ENCODE data around the gene MSRB3. TPM values are rescaled to one million over a fixed set of nuclear protein-coding genes. Genes with fewer than 3 reads are reported as not detected.

Gene MSRB3
- polyA plus RNA-seq, 1 donor (not counting 4 experiments of a cell fraction or from before 2014, with no cell fraction given) = 12.3 TPM

DNA sequence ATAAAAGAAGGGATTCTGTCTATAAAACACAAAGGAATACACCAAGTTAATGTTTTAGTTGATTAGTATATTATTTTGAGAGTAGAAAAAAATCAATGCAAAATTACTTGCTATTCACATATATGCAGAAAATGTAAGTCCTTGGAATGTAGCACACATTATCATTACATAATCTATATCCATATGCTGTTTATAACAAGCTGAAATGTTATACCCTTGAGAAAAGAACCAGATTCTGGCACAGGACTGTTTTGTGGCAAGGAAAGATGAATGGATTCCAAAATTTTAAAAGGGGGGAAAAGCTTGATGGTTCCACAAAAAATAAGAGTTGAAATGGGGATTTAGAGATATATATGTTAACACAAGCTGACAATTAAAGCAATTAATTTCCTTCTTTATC, 153.6 kb downstream of the MSRB3 start:
- no peak overlapping the region for H3K27ac ChIP-seq (ENCODE audit: control insufficient read depth, insufficient read depth, low read length)
- no peaks in the 10 kb centered on the region for H3K9me3 ChIP-seq (ENCODE audit: control insufficient read depth, low read depth, low read length)
- peaks cover 34% of the 10 kb centered on the region for H3K4me1 ChIP-seq (ENCODE audit: control insufficient read depth, extremely low read depth, insufficient read depth, low read length)
- H4K20me1 ChIP-seq (ENCODE audit: control insufficient read depth, extremely low read depth, insufficient read depth, low read length) = no peaks in the 10 kb centered on the region
- FAIRE-seq (peak; percentile 29), DNase-seq (ENCODE audit: low read depth, low spot score) (no peak)
- no peak overlapping the region for H3K4me2 ChIP-seq (ENCODE audit: control insufficient read depth, extremely low read depth, insufficient read depth, low read depth, low read length)
- TF ChIP-seq EZH2 (IDR thresholded peaks at IDR 0.05; ENCODE audit: low read length) = no peak
- TF ChIP-seq, protein P1, sequence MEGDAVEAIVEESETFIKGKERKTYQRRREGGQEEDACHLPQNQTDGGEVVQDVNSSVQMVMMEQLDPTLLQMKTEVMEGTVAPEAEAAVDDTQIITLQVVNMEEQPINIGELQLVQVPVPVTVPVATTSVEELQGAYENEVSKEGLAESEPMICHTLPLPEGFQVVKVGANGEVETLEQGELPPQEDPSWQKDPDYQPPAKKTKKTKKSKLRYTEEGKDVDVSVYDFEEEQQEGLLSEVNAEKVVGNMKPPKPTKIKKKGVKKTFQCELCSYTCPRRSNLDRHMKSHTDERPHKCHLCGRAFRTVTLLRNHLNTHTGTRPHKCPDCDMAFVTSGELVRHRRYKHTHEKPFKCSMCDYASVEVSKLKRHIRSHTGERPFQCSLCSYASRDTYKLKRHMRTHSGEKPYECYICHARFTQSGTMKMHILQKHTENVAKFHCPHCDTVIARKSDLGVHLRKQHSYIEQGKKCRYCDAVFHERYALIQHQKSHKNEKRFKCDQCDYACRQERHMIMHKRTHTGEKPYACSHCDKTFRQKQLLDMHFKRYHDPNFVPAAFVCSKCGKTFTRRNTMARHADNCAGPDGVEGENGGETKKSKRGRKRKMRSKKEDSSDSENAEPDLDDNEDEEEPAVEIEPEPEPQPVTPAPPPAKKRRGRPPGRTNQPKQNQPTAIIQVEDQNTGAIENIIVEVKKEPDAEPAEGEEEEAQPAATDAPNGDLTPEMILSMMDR (optimal IDR thresholded peaks at IDR 0.05 in 1 of 3, IDR thresholded peaks at IDR 0.05 in 1 of 3, conservative IDR thresholded peaks at IDR 0.05 in 1 of 3; ENCODE audit: extremely low read depth in 1 of 3, insufficient read depth in 2 of 3, low read length in 3 of 3) = no peak
- H3K27me3 ChIP-seq (ENCODE audit: control insufficient read depth, extremely low read depth, insufficient read depth, low read length) = no peaks in the 10 kb centered on the region
- no peaks in the 10 kb centered on the region for H3K9me1 ChIP-seq (ENCODE audit: control insufficient read depth, extremely low read depth, insufficient read depth, low read length)
- H3K36me3 ChIP-seq (ENCODE audit: control insufficient read depth in 2 of 2, extremely low read depth in 1 of 2, insufficient read depth in 2 of 2, low read length in 2 of 2) = no peaks in the 10 kb centered on the region
- dilution Hi-C loops (cut with MboI; ENCODE audit: extremely low pct_ligation_motif_present, low sequenced_read_pairs) = no loop called here
- no peak overlapping the region for H3K4me3 ChIP-seq (ENCODE audit: control insufficient read depth in 2 of 3, extremely low read depth in 1 of 3, insufficient read depth in 2 of 3, low read depth in 1 of 3, low read length in 3 of 3)
- no peaks in the 10 kb centered on the region for H3K79me2 ChIP-seq (ENCODE audit: control insufficient read depth, insufficient read depth, low read length)
- H3K9ac ChIP-seq (ENCODE audit: control insufficient read depth, extremely low read depth, insufficient read depth, low read length) = no peak overlapping the region
- no peak overlapping the region for H2AFZ ChIP-seq (ENCODE audit: control insufficient read depth, low read length)

- Histone ChIP-seq H3K79me2 (ENCODE audit: control insufficient read depth, insufficient read depth, low read length) (no peaks in the 10 kb centered on the region), H3K27ac (ENCODE audit: control insufficient read depth, insufficient read depth, low read length) (no peak overlapping the region), H4K20me1 (ENCODE audit: control insufficient read depth, extremely low read depth, insufficient read depth, low read length) (no peaks in the 10 kb centered on the region), H3K36me3 (ENCODE audit: control insufficient read depth in 2 of 2, extremely low read depth in 1 of 2, insufficient read depth in 2 of 2, low read length in 2 of 2) (no peaks in the 10 kb centered on the region), H3K4me3 (ENCODE audit: control insufficient read depth in 2 of 3, extremely low read depth in 1 of 3, insufficient read depth in 2 of 3, low read depth in 1 of 3, low read length in 3 of 3) (no peak overlapping the region), H3K27me3 (ENCODE audit: control insufficient read depth, extremely low read depth, insufficient read depth, low read length) (no peaks in the 10 kb centered on the region), H3K9me1 (ENCODE audit: control insufficient read depth, extremely low read depth, insufficient read depth, low read length) (no peaks in the 10 kb centered on the region), H3K4me2 (ENCODE audit: control insufficient read depth, extremely low read depth, insufficient read depth, low read depth, low read length) (no peak overlapping the region), H3K9me3 (ENCODE audit: control insufficient read depth, low read depth, low read length) (no peaks in the 10 kb centered on the region), H3K4me1 (ENCODE audit: control insufficient read depth, extremely low read depth, insufficient read depth, low read length) (peaks cover 34% of the 10 kb centered on the region), H3K9ac (ENCODE audit: control insufficient read depth, extremely low read depth, insufficient read depth, low read length) (no peak overlapping the region), H2AFZ (ENCODE audit: control insufficient read depth, low read length) (no peak overlapping the region)
- TF ChIP-seq, protein P1 (optimal IDR thresholded peaks at IDR 0.05 in 1 of 3, IDR thresholded peaks at IDR 0.05 in 1 of 3, conservative IDR thresholded peaks at IDR 0.05 in 1 of 3; ENCODE audit: extremely low read depth in 1 of 3, insufficient read depth in 2 of 3, low read length in 3 of 3) = no peak
- TF ChIP-seq EZH2 (IDR thresholded peaks at IDR 0.05; ENCODE audit: low read length) = no peak
- DNase-seq (ENCODE audit: low read depth, low spot score) (no peak), FAIRE-seq (no peak)
- dilution Hi-C loops (cut with MboI; ENCODE audit: extremely low pct_ligation_motif_present, low sequenced_read_pairs) = no loop called here
Observed at GRCh38 chr12:65432651-65433050, 154.2 kb downstream of the MSRB3 start.
